Nephron (organoid): ENCODE data around the gene TREH.
"Not testable (repeated sequence)": the region's sequence is repeated elsewhere in the genome, so short reads cannot be mapped to it uniquely, and the experiment has no call there.

Experiments used
- H3K27ac Mint-ChIP-seq, 3 experiments: 2 replicates each; pipeline ENCODE4 v1.8.0; 2020; ENCODE audit warnings: mixed read lengths in 3 of 3, mild to moderate bottlenecking in 2 of 3, moderate library complexity in 1 of 3
- H3K27me3 Mint-ChIP-seq: 2 replicates; pipeline ENCODE4 v1.8.0; 2021; ENCODE audit warnings: low read depth, mild to moderate bottlenecking, moderate library complexity, mixed read lengths
- H3K36me3 Mint-ChIP-seq: 2 replicates; pipeline ENCODE4 v1.8.0; 2020; ENCODE audit warnings: low read depth, mixed read lengths
- H3K4me1 Mint-ChIP-seq: 2 replicates; pipeline ENCODE4 v1.8.0; 2020; ENCODE audit warnings: mixed read lengths
- H3K4me3 Mint-ChIP-seq, 3 experiments: 2 replicates each; pipeline ENCODE4 v1.8.0; 2020; ENCODE audit warnings: mild to moderate bottlenecking in 3 of 3, mixed read lengths in 3 of 3, moderate library complexity in 2 of 3
- H3K9me3 Mint-ChIP-seq: 2 replicates; pipeline ENCODE4 v1.8.0; 2020; ENCODE audit warnings: mixed read lengths
- TF ChIP-seq, protein P1 (sequence below), 3 experiments: fragments of 200-600 bp; sonication (generic); IDR thresholded peaks; one replicate each; pipeline ENCODE4 v1.5.0; 2021; ENCODE audit warnings: antibody characterized with exemption in 3 of 3; ENCODE audit not compliant: unreplicated experiment in 3 of 3

The TREH gene

DNA sequence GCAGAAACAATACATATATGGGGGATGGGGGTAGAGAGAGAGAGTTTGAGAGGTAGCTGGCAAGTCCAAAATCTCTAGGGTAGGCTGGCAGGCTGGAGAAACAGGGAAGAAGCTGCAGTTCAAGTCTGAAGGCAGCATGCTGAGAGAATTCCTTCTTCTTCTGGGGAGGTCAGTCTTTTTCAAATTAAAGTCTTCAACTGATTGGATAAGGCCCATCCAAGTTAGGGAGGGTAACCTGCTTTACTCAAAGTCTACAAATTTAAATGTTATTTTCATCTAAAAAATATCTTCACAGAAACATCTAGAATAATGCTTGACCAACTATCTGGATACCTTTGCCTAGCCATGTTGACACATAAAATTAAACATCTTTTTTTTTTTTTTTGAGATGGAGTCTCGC is 2.9 kb upstream of the TREH start:
- H3K9me3 Mint-ChIP-seq, result no peaks in the 10 kb centered on the region
- TF ChIP-seq, protein P1, sequence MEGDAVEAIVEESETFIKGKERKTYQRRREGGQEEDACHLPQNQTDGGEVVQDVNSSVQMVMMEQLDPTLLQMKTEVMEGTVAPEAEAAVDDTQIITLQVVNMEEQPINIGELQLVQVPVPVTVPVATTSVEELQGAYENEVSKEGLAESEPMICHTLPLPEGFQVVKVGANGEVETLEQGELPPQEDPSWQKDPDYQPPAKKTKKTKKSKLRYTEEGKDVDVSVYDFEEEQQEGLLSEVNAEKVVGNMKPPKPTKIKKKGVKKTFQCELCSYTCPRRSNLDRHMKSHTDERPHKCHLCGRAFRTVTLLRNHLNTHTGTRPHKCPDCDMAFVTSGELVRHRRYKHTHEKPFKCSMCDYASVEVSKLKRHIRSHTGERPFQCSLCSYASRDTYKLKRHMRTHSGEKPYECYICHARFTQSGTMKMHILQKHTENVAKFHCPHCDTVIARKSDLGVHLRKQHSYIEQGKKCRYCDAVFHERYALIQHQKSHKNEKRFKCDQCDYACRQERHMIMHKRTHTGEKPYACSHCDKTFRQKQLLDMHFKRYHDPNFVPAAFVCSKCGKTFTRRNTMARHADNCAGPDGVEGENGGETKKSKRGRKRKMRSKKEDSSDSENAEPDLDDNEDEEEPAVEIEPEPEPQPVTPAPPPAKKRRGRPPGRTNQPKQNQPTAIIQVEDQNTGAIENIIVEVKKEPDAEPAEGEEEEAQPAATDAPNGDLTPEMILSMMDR (IDR thresholded peaks at IDR 0.05; ENCODE audit: unreplicated experiment in 3 of 3), result no peak
- no peaks in the 10 kb centered on the region for H3K4me1 Mint-ChIP-seq
- no peak overlapping the region for H3K4me3 Mint-ChIP-seq
- peaks cover 9% of the 10 kb centered on the region for H3K27me3 Mint-ChIP-seq
- no peak overlapping the region for H3K27ac Mint-ChIP-seq
- no peaks in the 10 kb centered on the region for H3K36me3 Mint-ChIP-seq

DNA sequence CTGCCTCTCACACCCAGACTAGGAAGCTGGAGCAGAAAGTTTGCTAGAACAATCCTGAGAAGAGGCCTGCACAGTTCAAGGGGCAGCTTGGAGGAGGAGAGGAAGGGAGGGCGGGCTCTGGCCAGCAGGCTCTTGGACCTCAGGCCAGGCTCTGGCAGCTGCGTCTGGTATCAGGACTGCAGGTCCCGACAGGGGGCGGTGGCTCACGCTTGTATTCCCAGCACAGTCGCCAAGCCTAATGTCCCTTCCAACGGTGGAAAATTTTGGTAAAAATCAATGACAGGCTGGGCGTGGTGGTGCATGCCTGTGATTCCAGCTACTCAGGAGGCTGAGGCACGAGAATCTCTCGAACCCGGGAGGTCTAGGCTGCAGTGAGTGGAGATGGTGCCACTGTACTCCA is 542 bp downstream of the TREH start:
- H3K4me3 Mint-ChIP-seq, H3K36me3 Mint-ChIP-seq, H3K4me1 Mint-ChIP-seq, H3K27me3 Mint-ChIP-seq, H3K9me3 Mint-ChIP-seq: not testable (repeated sequence)
- peak overlapping the region in 1 of 3 experiments; percentile 46 for H3K27ac Mint-ChIP-seq

DNA sequence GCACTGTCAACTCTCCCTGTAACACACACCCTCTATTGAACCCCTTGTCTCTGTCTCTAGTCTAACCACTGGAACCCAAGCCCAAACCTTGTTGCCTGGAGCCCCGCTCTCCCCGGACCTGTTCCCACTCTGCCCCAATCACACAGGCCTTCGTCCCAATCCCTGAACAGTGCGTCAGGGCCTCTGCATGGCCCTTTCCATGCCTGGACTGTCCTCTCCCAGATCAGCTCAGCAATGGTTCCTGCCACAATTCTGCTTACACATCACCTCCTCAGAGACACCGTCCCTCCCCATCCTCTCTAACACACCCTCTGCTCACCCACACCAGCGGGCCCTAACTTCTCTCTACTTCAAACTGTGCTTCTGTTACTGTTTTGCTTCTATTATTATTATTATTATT is 1.5 kb downstream of the TREH start:
- no peak overlapping the region for H3K27ac Mint-ChIP-seq
- H3K27me3 Mint-ChIP-seq, result peaks cover 6% of the 10 kb centered on the region
- no peaks in the 10 kb centered on the region for H3K9me3 Mint-ChIP-seq
- H3K36me3 Mint-ChIP-seq, result no peaks in the 10 kb centered on the region
- H3K4me3 Mint-ChIP-seq, result no peak overlapping the region
- TF ChIP-seq, protein P1 (IDR thresholded peaks at IDR 0.05; ENCODE audit: unreplicated experiment in 3 of 3), result no peak
- H3K4me1 Mint-ChIP-seq, result no peaks in the 10 kb centered on the region

DNA sequence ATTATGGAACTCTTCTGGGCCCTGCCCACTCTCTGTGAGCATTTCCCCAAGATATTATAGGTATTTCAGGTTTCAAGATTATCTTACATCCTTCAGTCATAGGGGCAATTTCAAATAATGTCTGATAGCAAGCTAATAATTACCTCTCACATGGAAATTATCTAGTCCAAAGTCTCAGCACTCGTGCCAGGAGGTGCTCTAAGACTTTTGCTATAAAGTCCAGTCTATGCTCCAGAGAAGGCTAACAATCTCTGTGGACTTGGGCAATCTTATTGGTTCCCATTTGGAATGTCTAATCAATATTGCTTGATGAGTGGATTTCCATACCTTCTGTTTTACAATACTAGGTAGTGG is 5.4 kb downstream of the TREH start:
- H3K27me3 Mint-ChIP-seq, result peaks cover 4% of the 10 kb centered on the region
- no peaks in the 10 kb centered on the region for H3K36me3 Mint-ChIP-seq

DNA sequence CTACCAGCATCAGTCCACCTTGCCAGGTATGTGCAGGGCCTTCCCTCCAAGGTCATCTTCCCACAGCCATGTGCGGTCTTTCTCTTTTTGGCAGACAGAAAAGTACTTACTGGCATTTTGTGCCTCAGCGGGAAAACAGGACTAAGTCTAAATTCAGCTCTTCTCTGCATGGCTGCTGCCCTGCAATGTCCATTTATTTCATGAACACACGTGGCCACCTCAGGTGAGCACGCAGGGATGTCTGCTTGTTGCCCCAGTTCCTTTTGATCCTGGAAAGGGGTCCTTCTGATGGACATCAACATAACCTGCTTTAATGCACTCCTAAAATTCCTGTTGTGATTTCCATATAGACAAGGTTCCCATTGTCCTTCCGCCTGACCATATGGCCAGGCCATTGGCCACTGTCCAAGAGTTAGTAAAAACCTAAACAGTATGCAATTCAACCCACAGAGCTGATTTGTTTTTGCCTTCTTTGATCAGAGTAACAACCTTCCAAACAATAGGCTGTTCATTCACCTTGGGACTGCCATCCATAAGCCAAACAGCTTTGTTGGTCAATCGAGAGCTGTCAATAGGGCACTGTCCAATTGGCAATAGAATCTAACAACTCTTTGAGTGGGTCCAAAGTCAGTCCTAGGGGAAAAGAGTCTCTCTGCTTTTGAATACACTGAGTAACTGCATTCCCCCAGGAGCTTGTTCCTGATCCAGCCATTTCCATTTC is 5.9 kb downstream of the TREH start:
- Mint-ChIP-seq H3K4me1 (no peaks in the 10 kb centered on the region), H3K9me3 (peaks cover 10% of the 10 kb centered on the region), H3K4me3 (no peak overlapping the region), H3K27ac (no peak overlapping the region), H3K36me3 (no peaks in the 10 kb centered on the region), H3K27me3 (peaks cover 4% of the 10 kb centered on the region)
- TF ChIP-seq, protein P1 (IDR thresholded peaks at IDR 0.05; ENCODE audit: unreplicated experiment in 3 of 3), result no peak

More for the DNA sequence above, 5.4 kb downstream of the TREH start:
- TF ChIP-seq, protein P1 (IDR thresholded peaks at IDR 0.05; ENCODE audit: unreplicated experiment in 3 of 3), result no peak
- H3K27ac Mint-ChIP-seq, result no peak overlapping the region
- H3K9me3 Mint-ChIP-seq, result peaks cover 10% of the 10 kb centered on the region
- H3K4me3 Mint-ChIP-seq, result no peak overlapping the region
- no peaks in the 10 kb centered on the region for H3K4me1 Mint-ChIP-seq

DNA sequence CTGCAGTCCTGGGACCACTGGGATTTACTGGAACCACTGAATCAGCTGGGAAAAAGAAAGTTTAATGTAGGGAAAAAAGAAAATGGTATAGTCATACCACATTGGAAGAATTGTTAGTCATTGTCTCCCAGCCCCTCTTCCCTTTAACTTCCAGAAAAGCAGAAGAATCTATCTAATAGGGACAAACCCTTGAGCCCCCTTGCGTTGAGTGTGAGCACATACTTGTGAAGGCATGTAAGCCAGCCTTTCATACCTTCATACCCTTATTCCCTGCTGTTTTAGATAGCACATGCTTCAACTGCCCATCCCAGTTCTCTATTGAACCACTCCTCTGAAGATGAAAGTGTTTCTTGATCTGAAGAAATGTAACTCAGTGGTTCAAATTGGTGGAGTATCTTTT is 6.6 kb downstream of the TREH start:
- Mint-ChIP-seq H3K36me3 (no peaks in the 10 kb centered on the region), H3K4me1 (no peaks in the 10 kb centered on the region)
- TF ChIP-seq, protein P1 (IDR thresholded peaks at IDR 0.05; ENCODE audit: unreplicated experiment in 3 of 3), result peak in 1 of 3 experiments; percentile 16

More for the DNA sequence above, 6.6 kb downstream of the TREH start:
- Mint-ChIP-seq H3K27ac (no peak overlapping the region), H3K4me3 (no peak overlapping the region), H3K9me3 (peaks cover 10% of the 10 kb centered on the region), H3K27me3 (peaks cover 4% of the 10 kb centered on the region)
